GM12878 (cell line): ENCODE results near the gene HLA-DPB1. TPM values are rescaled to one million over a fixed set of nuclear protein-coding genes. Genes with fewer than 3 reads are reported as not detected.

ENCODE experiments used
- CREM ChIP-seq: IDR thresholded peaks from 2 replicates; pipeline ENCODE4 v1.6.1; 2014; ENCODE audit warnings: antibody characterized with exemption, low read depth
- HDAC2 ChIP-seq: fragments of 200-600 bp; sonication (generic); IDR thresholded peaks from 2 replicates; pipeline ENCODE4 v1.6.1; 2017
- MYC ChIP-seq: IDR thresholded peaks from 2 replicates; pipeline ENCODE4 v1.6.1; 2011; ENCODE audit warnings: mild to moderate bottlenecking, low read length, moderate library complexity, inconsistent platforms; ENCODE audit not compliant: insufficient read depth, insufficient replicate concordance, insufficient read length, severe bottlenecking
- NBN ChIP-seq: fragments of 450-650 bp; IDR thresholded peaks from 2 replicates; pipeline ENCODE4 v1.6.1; 2016
- STAT3 ChIP-seq: IDR thresholded peaks from 2 replicates; pipeline ENCODE4 v1.6.1; 2011; ENCODE audit warnings: low read depth, low read length, improper control_type of control experiment
- YBX1 ChIP-seq: fragments of 450-650 bp; IDR thresholded peaks from 2 replicates; pipeline ENCODE4 v1.6.1; 2016; ENCODE audit warnings: antibody characterized with exemption
- ZBED1 ChIP-seq: IDR thresholded peaks from 2 replicates; pipeline ENCODE4 v1.6.1; 2016; ENCODE audit warnings: borderline replicate concordance
- polyA plus RNA-seq, 11 experiments: library from polyadenylated mRNA; depleted of rRNA in 4 of 11; unstranded in 6 of 11; stranded (reverse) in 5 of 11; fragments of >200 nt; fragmentation: Nextera tagmentation in 4 of 11; fragmentation: Illumina TruSeq in 1 of 11; extraction: Ambion mirVana in 4 of 11; extraction: Trizol in 1 of 11; gene quantifications; 1 replicate in 1 of 11; 2 replicates in 10 of 11; pipeline versions ENCODE4 v1.2.1 to v1.2.3, GENCODE V29; 2011 to 2016; ENCODE audit warnings: inconsistent platforms in 2 of 11, missing spikeins in 2 of 11, low read depth in 1 of 11
- total RNA-seq, 4 experiments: library from RNA; depleted of rRNA in 3 of 4; stranded (reverse); fragments of >200 nt in 3 of 4; fragmentation: Illumina TruSeq in 1 of 4; extraction: Trizol in 1 of 4; gene quantifications; 2 replicates each; pipeline versions ENCODE4 v1.2.1 to v1.2.3, GENCODE V29; 2013 to 2021
- TF ChIP-seq, protein P1 (sequence below): IDR thresholded peaks from 2 replicates; pipeline ENCODE4 v1.6.1; 2012; ENCODE audit warnings: improper control_type of control experiment, low read depth, low read length; ENCODE audit not compliant: insufficient replicate concordance
- TF ChIP-seq, protein P2 (sequence below): IDR thresholded peaks from 2 replicates; pipeline ENCODE4 v1.6.1; 2011; ENCODE audit warnings: low read depth, mild to moderate bottlenecking, low read length, moderate library complexity, borderline replicate concordance; ENCODE audit errors: extremely low read depth

HLA-DPB1 gene
- total and polyA plus RNA-seq, 10 of the 15 experiments (the other 5 are each of a cell fraction or from before 2014, with no cell fraction given): 101 to 675 (median 352) TPM

- TF ChIP-seq, protein P1, sequence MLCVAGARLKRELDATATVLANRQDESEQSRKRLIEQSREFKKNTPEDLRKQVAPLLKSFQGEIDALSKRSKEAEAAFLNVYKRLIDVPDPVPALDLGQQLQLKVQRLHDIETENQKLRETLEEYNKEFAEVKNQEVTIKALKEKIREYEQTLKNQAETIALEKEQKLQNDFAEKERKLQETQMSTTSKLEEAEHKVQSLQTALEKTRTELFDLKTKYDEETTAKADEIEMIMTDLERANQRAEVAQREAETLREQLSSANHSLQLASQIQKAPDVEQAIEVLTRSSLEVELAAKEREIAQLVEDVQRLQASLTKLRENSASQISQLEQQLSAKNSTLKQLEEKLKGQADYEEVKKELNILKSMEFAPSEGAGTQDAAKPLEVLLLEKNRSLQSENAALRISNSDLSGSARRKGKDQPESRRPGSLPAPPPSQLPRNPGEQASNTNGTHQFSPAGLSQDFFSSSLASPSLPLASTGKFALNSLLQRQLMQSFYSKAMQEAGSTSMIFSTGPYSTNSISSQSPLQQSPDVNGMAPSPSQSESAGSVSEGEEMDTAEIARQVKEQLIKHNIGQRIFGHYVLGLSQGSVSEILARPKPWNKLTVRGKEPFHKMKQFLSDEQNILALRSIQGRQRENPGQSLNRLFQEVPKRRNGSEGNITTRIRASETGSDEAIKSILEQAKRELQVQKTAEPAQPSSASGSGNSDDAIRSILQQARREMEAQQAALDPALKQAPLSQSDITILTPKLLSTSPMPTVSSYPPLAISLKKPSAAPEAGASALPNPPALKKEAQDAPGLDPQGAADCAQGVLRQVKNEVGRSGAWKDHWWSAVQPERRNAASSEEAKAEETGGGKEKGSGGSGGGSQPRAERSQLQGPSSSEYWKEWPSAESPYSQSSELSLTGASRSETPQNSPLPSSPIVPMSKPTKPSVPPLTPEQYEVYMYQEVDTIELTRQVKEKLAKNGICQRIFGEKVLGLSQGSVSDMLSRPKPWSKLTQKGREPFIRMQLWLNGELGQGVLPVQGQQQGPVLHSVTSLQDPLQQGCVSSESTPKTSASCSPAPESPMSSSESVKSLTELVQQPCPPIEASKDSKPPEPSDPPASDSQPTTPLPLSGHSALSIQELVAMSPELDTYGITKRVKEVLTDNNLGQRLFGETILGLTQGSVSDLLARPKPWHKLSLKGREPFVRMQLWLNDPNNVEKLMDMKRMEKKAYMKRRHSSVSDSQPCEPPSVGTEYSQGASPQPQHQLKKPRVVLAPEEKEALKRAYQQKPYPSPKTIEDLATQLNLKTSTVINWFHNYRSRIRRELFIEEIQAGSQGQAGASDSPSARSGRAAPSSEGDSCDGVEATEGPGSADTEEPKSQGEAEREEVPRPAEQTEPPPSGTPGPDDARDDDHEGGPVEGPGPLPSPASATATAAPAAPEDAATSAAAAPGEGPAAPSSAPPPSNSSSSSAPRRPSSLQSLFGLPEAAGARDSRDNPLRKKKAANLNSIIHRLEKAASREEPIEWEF: no peak
- TF ChIP-seq YBX1: no peak
- TF ChIP-seq, protein P2, sequence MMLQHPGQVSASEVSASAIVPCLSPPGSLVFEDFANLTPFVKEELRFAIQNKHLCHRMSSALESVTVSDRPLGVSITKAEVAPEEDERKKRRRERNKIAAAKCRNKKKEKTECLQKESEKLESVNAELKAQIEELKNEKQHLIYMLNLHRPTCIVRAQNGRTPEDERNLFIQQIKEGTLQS: no peak
- no peak for TF ChIP-seq MYC
- no peak for TF ChIP-seq HDAC2
- TF ChIP-seq NBN: no peak
- no peak for TF ChIP-seq STAT3
- TF ChIP-seq ZBED1: peak; percentile 89; the same call in 1 of the 2 replicates
- TF ChIP-seq CREM: peak; percentile 26; the same call in 1 of the 2 replicates
Measured at GRCh38 chr6:33072508-33073100, 3.2 kb upstream of the HLA-DPB1 start (continued).
